ENCODE data around the gene PRRG2. TPM values are rescaled to one million over a fixed set of nuclear protein-coding genes. Genes with fewer than 3 reads are reported as not detected.

Gene PRRG2
- polyA plus RNA-seq, 3 donors, result 0.49 TPM; not detected in 2

DNA sequence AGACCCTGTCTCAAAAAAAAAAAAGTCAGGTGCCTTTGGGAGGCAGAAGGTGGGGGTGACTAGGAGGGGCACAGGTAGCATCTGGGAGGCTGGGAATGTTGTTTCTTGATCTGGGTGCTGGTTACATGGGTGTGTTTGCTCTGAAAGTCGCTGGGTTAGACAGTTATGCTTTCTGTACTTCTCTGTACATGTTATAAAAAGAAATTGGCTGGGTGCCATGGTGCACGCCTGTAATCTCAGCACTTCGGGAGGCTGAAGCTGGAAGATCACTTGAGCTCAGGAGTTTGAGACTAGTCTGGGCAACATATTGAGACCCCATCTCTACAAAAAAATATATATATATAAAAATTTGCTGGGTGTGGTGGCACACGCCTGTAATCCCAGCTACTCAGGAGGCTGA, 15.9 kb upstream of the PRRG2 start:
- peaks cover 4 to 13% of the 10 kb centered on the region in 2 donors for H3K36me3 ChIP-seq (replicated peaks in 1 of 2; ENCODE audit: control insufficient read depth in 1 of 2, insufficient read depth in 2 of 2, low read length in 2 of 2)
- intact Hi-C loops (cut with micrococcal nuclease), result no loop called here
- peaks cover 8 to 30% of the 10 kb centered on the region in 2 donors for H3K36me3 Mint-ChIP-seq
- no peak overlapping the region for H2AFZ ChIP-seq (ENCODE audit: insufficient read depth, low read depth, low read length, poor library complexity, severe bottlenecking)
- H3K9ac ChIP-seq (ENCODE audit: insufficient read depth, low read length, poor library complexity, severe bottlenecking), result no peak overlapping the region
- peaks cover 4 to 12% of the 10 kb centered on the region in 2 donors for H3K4me1 ChIP-seq (ENCODE audit: control insufficient read depth in 1 of 2, insufficient read depth in 2 of 2, low read length in 2 of 2)
- H3K4me3 Mint-ChIP-seq, result no peak overlapping the region
- H3K79me2 ChIP-seq (ENCODE audit: insufficient read depth, low read length), result peaks cover 57% of the 10 kb centered on the region
- no peaks in the 10 kb centered on the region for H3K9me3 ChIP-seq (replicated peaks in 1 of 2; ENCODE audit: control insufficient read depth in 1 of 2, insufficient read depth in 1 of 2, low read length in 2 of 2)
- WGBS (ENCODE audit: insufficient coverage), result 67% methylated on average over 2 of the region's 4 CpGs
- peak overlapping the region in 3 of 7 donors; percentile 2 to 58 (median 13) for H3K27ac Mint-ChIP-seq
- H3K27me3 Mint-ChIP-seq (ENCODE audit: low read depth in 3 of 3), result peaks cover 0 to 2% (median under 1%) of the 10 kb centered on the region in 3 donors
- no peaks in the 10 kb centered on the region for H3K27me3 ChIP-seq (ENCODE audit: control insufficient read depth in 2 of 2, insufficient read depth in 2 of 2, low read length in 2 of 2)
- no peak overlapping the region for H3K4me2 ChIP-seq (replicated peaks; ENCODE audit: extremely low read depth, low read length, poor library complexity, severe bottlenecking)
- peaks cover 65% of the 10 kb centered on the region for H4K20me1 ChIP-seq (ENCODE audit: insufficient read depth, low read length)
- H3K27ac ChIP-seq (ENCODE audit: low read depth in 1 of 2, low read length in 2 of 2), result no peak overlapping the region
- no peak overlapping the region for H3K4me3 ChIP-seq (replicated peaks in 1 of 3; ENCODE audit: low read depth in 2 of 3, low read length in 3 of 3)
- TF ChIP-seq CTCF (IDR thresholded peaks at IDR 0.05), result no peak
- peaks cover 28% of the 10 kb centered on the region for H3K4me1 Mint-ChIP-seq
- no peaks in the 10 kb centered on the region for H3K9me3 Mint-ChIP-seq
- no peak for DNase-seq

GRCh38 chr19:49566302-49566701, 14.8 kb upstream of the PRRG2 start:
- no peaks in the 10 kb centered on the region for H3K27me3 Mint-ChIP-seq (ENCODE audit: low read depth in 3 of 3)
- peaks cover 4 to 10% of the 10 kb centered on the region in 2 donors for H3K36me3 ChIP-seq (replicated peaks in 1 of 2; ENCODE audit: control insufficient read depth in 1 of 2, insufficient read depth in 2 of 2, low read length in 2 of 2)
- peaks cover 65% of the 10 kb centered on the region for H4K20me1 ChIP-seq (ENCODE audit: insufficient read depth, low read length)
- no peak overlapping the region for H3K27ac ChIP-seq (ENCODE audit: low read depth in 1 of 2, low read length in 2 of 2)
- no peaks in the 10 kb centered on the region for H3K9me3 Mint-ChIP-seq
- no peak for TF ChIP-seq CTCF (IDR thresholded peaks at IDR 0.05)
- H3K9me3 ChIP-seq (replicated peaks in 1 of 2; ENCODE audit: control insufficient read depth in 1 of 2, insufficient read depth in 1 of 2, low read length in 2 of 2), result no peaks in the 10 kb centered on the region
- H3K4me2 ChIP-seq (replicated peaks; ENCODE audit: extremely low read depth, low read length, poor library complexity, severe bottlenecking), result no peak overlapping the region
- DNase-seq, result no peak
- H3K79me2 ChIP-seq (ENCODE audit: insufficient read depth, low read length), result peaks cover 62% of the 10 kb centered on the region
- no peaks in the 10 kb centered on the region for H3K27me3 ChIP-seq (ENCODE audit: control insufficient read depth in 2 of 2, insufficient read depth in 2 of 2, low read length in 2 of 2)
- H3K4me3 Mint-ChIP-seq, result no peak overlapping the region
- H3K27ac Mint-ChIP-seq, result no peak overlapping the region
- peaks cover 0 to 5% of the 10 kb centered on the region in 2 donors for H3K4me1 ChIP-seq (ENCODE audit: control insufficient read depth in 1 of 2, insufficient read depth in 2 of 2, low read length in 2 of 2)
- no peak overlapping the region for H3K4me3 ChIP-seq (replicated peaks in 1 of 3; ENCODE audit: low read depth in 2 of 3, low read length in 3 of 3)
- no peak overlapping the region for H2AFZ ChIP-seq (ENCODE audit: insufficient read depth, low read depth, low read length, poor library complexity, severe bottlenecking)
- WGBS (ENCODE audit: insufficient coverage), result 100% methylated on average over 2 of the region's 3 CpGs
- H3K36me3 Mint-ChIP-seq, result peaks cover 7 to 28% of the 10 kb centered on the region in 2 donors
- H3K9ac ChIP-seq (ENCODE audit: insufficient read depth, low read length, poor library complexity, severe bottlenecking), result no peak overlapping the region
- peaks cover 23% of the 10 kb centered on the region for H3K4me1 Mint-ChIP-seq
- intact Hi-C loops (cut with micrococcal nuclease), result no loop called here
